ENCODE results near the gene SLMAP.

The SLMAP gene

GRCh38 chr3:57971975-57972374 lies 215.9 kb downstream of the SLMAP start:
- no peak for DNase-seq

GRCh38 chr3:57972531-57973111 lies 216.5 kb downstream of the SLMAP start:
- no peak for DNase-seq

- DNase-seq = no peak
These were observed 217.8 kb downstream of the SLMAP start for GRCh38 chr3:57973715-57974477.

- DNase-seq = no peak
These were observed 218.8 kb downstream of the SLMAP start for GRCh38 chr3:57974796-57975388.

GRCh38 chr3:57977818-57978235 lies 221.7 kb downstream of the SLMAP start:
- DNase-seq = no peak

- no peak for DNase-seq
These were observed 222.2 kb downstream of the SLMAP start for GRCh38 chr3:57978316-57978715.
